Measurements from ENCODE around the gene AQP2. TPM values are rescaled to one million over a fixed set of nuclear protein-coding genes. Genes with fewer than 3 reads are reported as not detected.

AQP2 gene
- total and polyA plus RNA-seq, 5 donors from 2014 or later = not detected

- peaks cover 11% of the 10 kb centered on the region for H3K4me1 ChIP-seq (ENCODE audit: control insufficient read depth, insufficient read depth, low read length, poor library complexity, severe bottlenecking)
- Mint-ChIP-seq H3K9me3 (peaks cover 0 to 1% (median 0%) of the 10 kb centered on the region in 7 donors), H3K27me3 (peaks cover 48% of the 10 kb centered on the region), H3K4me1 (peaks cover 0 to 7% (median 3%) of the 10 kb centered on the region in 4 donors), H3K27ac (peak overlapping the region in 1 of 3 donors; percentile 52), H3K4me3 (peak overlapping the region; percentile 58 to 90 (median 80)), H3K36me3 (no peaks in the 10 kb centered on the region)
- H3K9me3 ChIP-seq (ENCODE audit: control insufficient read depth in 2 of 2, low read length in 2 of 2) = no peaks in the 10 kb centered on the region
- no peaks in the 10 kb centered on the region for H3K36me3 ChIP-seq (ENCODE audit: control insufficient read depth, insufficient read depth, low read length)
- no peak overlapping the region for H3K27ac ChIP-seq (ENCODE audit: insufficient read depth, low read length, poor library complexity, severe bottlenecking)
- DNase-seq (peak; percentile 82 to 92 (median 92)), ATAC-seq (ENCODE audit: low read depth in 2 of 2) (peak; percentile 82 to 84)
- peaks cover 2% of the 10 kb centered on the region for H3K27me3 ChIP-seq (ENCODE audit: control insufficient read depth, insufficient read depth, low read length)
- H3K4me3 ChIP-seq (ENCODE audit: low read depth, low read length) = peak overlapping the region; percentile 44
Observed at GRCh38 chr12:49967042-49967776, 16.7 kb downstream of the AQP2 start.

- no peaks in the 10 kb centered on the region for H3K36me3 Mint-ChIP-seq
- H3K27ac Mint-ChIP-seq = no peak overlapping the region
- no peak for DNase-seq
- H3K9me3 ChIP-seq (ENCODE audit: control insufficient read depth in 2 of 2, low read length in 2 of 2) = no peaks in the 10 kb centered on the region
- H3K36me3 ChIP-seq (ENCODE audit: control insufficient read depth, insufficient read depth, low read length) = no peaks in the 10 kb centered on the region
- H3K4me1 ChIP-seq (ENCODE audit: control insufficient read depth, insufficient read depth, low read length, poor library complexity, severe bottlenecking) = peaks cover 11% of the 10 kb centered on the region
- H3K27ac ChIP-seq (ENCODE audit: insufficient read depth, low read length, poor library complexity, severe bottlenecking) = no peak overlapping the region
- peaks cover 0 to 6% (median 2%) of the 10 kb centered on the region in 4 donors for H3K4me1 Mint-ChIP-seq
- H3K4me3 ChIP-seq (ENCODE audit: low read depth, low read length) = no peak overlapping the region
- H3K27me3 Mint-ChIP-seq = peaks cover 42% of the 10 kb centered on the region
- peak overlapping the region in 2 of 4 donors; percentile 76 to 83 for H3K4me3 Mint-ChIP-seq
- no peak for ATAC-seq (ENCODE audit: low read depth in 2 of 2)
- peaks cover 0 to 1% (median 0%) of the 10 kb centered on the region in 7 donors for H3K9me3 Mint-ChIP-seq
- H3K27me3 ChIP-seq (ENCODE audit: control insufficient read depth, insufficient read depth, low read length) = peaks cover 2% of the 10 kb centered on the region
Observed at GRCh38 chr12:49967777-49968250, 17.3 kb downstream of the AQP2 start.

- Histone ChIP-seq H3K4me1 (ENCODE audit: control insufficient read depth, insufficient read depth, low read length, poor library complexity, severe bottlenecking) (peaks cover 11% of the 10 kb centered on the region), H3K4me3 (ENCODE audit: low read depth, low read length) (no peak overlapping the region), H3K27me3 (ENCODE audit: control insufficient read depth, insufficient read depth, low read length) (peaks cover 2% of the 10 kb centered on the region), H3K9me3 (ENCODE audit: control insufficient read depth in 2 of 2, low read length in 2 of 2) (no peaks in the 10 kb centered on the region), H3K27ac (ENCODE audit: insufficient read depth, low read length, poor library complexity, severe bottlenecking) (no peak overlapping the region), H3K36me3 (ENCODE audit: control insufficient read depth, insufficient read depth, low read length) (no peaks in the 10 kb centered on the region)
- Mint-ChIP-seq H3K4me3 (no peak overlapping the region), H3K9me3 (peaks cover 0 to 1% (median 0%) of the 10 kb centered on the region in 7 donors), H3K27me3 (peaks cover 36% of the 10 kb centered on the region), H3K36me3 (no peaks in the 10 kb centered on the region), H3K4me1 (peaks cover 0 to 6% (median 2%) of the 10 kb centered on the region in 4 donors), H3K27ac (no peak overlapping the region)
- ATAC-seq (ENCODE audit: low read depth in 2 of 2) = no peak
- DNase-seq = no peak
Observed at GRCh38 chr12:49968471-49968870, 17.9 kb downstream of the AQP2 start.

GRCh38 chr12:49969027-49969426, 18.5 kb downstream of the AQP2 start:
- Mint-ChIP-seq H3K4me1 (peaks cover 0 to 6% (median 2%) of the 10 kb centered on the region in 4 donors), H3K27me3 (peaks cover 30% of the 10 kb centered on the region), H3K36me3 (no peaks in the 10 kb centered on the region), H3K4me3 (peak overlapping the region in 1 of 4 donors; percentile 14), H3K9me3 (peaks cover 0 to 1% (median 0%) of the 10 kb centered on the region in 7 donors), H3K27ac (no peak overlapping the region)
- Histone ChIP-seq H3K4me3 (ENCODE audit: low read depth, low read length) (no peak overlapping the region), H3K9me3 (ENCODE audit: control insufficient read depth in 2 of 2, low read length in 2 of 2) (no peaks in the 10 kb centered on the region), H3K36me3 (ENCODE audit: control insufficient read depth, insufficient read depth, low read length) (no peaks in the 10 kb centered on the region), H3K27ac (ENCODE audit: insufficient read depth, low read length, poor library complexity, severe bottlenecking) (no peak overlapping the region), H3K4me1 (ENCODE audit: control insufficient read depth, insufficient read depth, low read length, poor library complexity, severe bottlenecking) (peaks cover 11% of the 10 kb centered on the region), H3K27me3 (ENCODE audit: control insufficient read depth, insufficient read depth, low read length) (peaks cover 2% of the 10 kb centered on the region)
- no peak for DNase-seq
- no peak for ATAC-seq (ENCODE audit: low read depth in 2 of 2)

- Mint-ChIP-seq H3K9me3 (peaks cover 0 to 1% (median 0%) of the 10 kb centered on the region in 7 donors), H3K4me1 (peaks cover 0 to 6% (median 2%) of the 10 kb centered on the region in 4 donors), H3K4me3 (no peak overlapping the region), H3K27ac (no peak overlapping the region), H3K27me3 (peaks cover 22% of the 10 kb centered on the region), H3K36me3 (no peaks in the 10 kb centered on the region)
- Histone ChIP-seq H3K27me3 (ENCODE audit: control insufficient read depth, insufficient read depth, low read length) (peaks cover 2% of the 10 kb centered on the region), H3K9me3 (ENCODE audit: control insufficient read depth in 2 of 2, low read length in 2 of 2) (no peaks in the 10 kb centered on the region), H3K27ac (ENCODE audit: insufficient read depth, low read length, poor library complexity, severe bottlenecking) (no peak overlapping the region), H3K36me3 (ENCODE audit: control insufficient read depth, insufficient read depth, low read length) (no peaks in the 10 kb centered on the region), H3K4me1 (ENCODE audit: control insufficient read depth, insufficient read depth, low read length, poor library complexity, severe bottlenecking) (peaks cover 11% of the 10 kb centered on the region), H3K4me3 (ENCODE audit: low read depth, low read length) (no peak overlapping the region)
- ATAC-seq (ENCODE audit: low read depth in 2 of 2) (no peak), DNase-seq (no peak)
Observed at GRCh38 chr12:49969651-49970429, 19.3 kb downstream of the AQP2 start.

GRCh38 chr12:49970658-49971057, 20.1 kb downstream of the AQP2 start:
- no peaks in the 10 kb centered on the region for H3K36me3 ChIP-seq (ENCODE audit: control insufficient read depth, insufficient read depth, low read length)

GRCh38 chr12:49971141-49971540, 20.6 kb downstream of the AQP2 start:
- Mint-ChIP-seq H3K9me3 (peaks cover 0 to 1% (median 0%) of the 10 kb centered on the region in 7 donors), H3K27ac (no peak overlapping the region), H3K4me3 (no peak overlapping the region), H3K4me1 (peaks cover 0 to 6% (median 2%) of the 10 kb centered on the region in 4 donors), H3K36me3 (no peaks in the 10 kb centered on the region), H3K27me3 (peaks cover 11% of the 10 kb centered on the region)
- peaks cover 11% of the 10 kb centered on the region for H3K4me1 ChIP-seq (ENCODE audit: control insufficient read depth, insufficient read depth, low read length, poor library complexity, severe bottlenecking)
- no peak overlapping the region for H3K27ac ChIP-seq (ENCODE audit: insufficient read depth, low read length, poor library complexity, severe bottlenecking)
- no peaks in the 10 kb centered on the region for H3K9me3 ChIP-seq (ENCODE audit: control insufficient read depth in 2 of 2, low read length in 2 of 2)
- H3K36me3 ChIP-seq (ENCODE audit: control insufficient read depth, insufficient read depth, low read length) = no peaks in the 10 kb centered on the region
- DNase-seq = no peak
- H3K27me3 ChIP-seq (ENCODE audit: control insufficient read depth, insufficient read depth, low read length) = peaks cover 2% of the 10 kb centered on the region
- no peak overlapping the region for H3K4me3 ChIP-seq (ENCODE audit: low read depth, low read length)
- ATAC-seq (ENCODE audit: low read depth in 2 of 2) = no peak

More at GRCh38 chr12:49970658-49971057, 20.1 kb downstream of the AQP2 start:
- DNase-seq = no peak
- Mint-ChIP-seq H3K9me3 (peaks cover 0 to 1% (median 0%) of the 10 kb centered on the region in 7 donors), H3K4me3 (no peak overlapping the region), H3K27ac (no peak overlapping the region), H3K27me3 (peaks cover 14% of the 10 kb centered on the region), H3K4me1 (peaks cover 0 to 6% (median 2%) of the 10 kb centered on the region in 4 donors), H3K36me3 (no peaks in the 10 kb centered on the region)
- no peaks in the 10 kb centered on the region for H3K9me3 ChIP-seq (ENCODE audit: control insufficient read depth in 2 of 2, low read length in 2 of 2)
- no peak for ATAC-seq (ENCODE audit: low read depth in 2 of 2)
- no peak overlapping the region for H3K27ac ChIP-seq (ENCODE audit: insufficient read depth, low read length, poor library complexity, severe bottlenecking)
- H3K4me1 ChIP-seq (ENCODE audit: control insufficient read depth, insufficient read depth, low read length, poor library complexity, severe bottlenecking) = peaks cover 11% of the 10 kb centered on the region
- no peak overlapping the region for H3K4me3 ChIP-seq (ENCODE audit: low read depth, low read length)
- H3K27me3 ChIP-seq (ENCODE audit: control insufficient read depth, insufficient read depth, low read length) = peaks cover 2% of the 10 kb centered on the region
